ENCODE data around the gene SLC25A40.

SLC25A40 gene

GRCh38 chr7:87866089-87866488 is 10.1 kb downstream of the SLC25A40 start:
- DNase-seq (ENCODE audit: low spot score) = no peak
- in situ Hi-C loops (cut with MboI; ENCODE audit: low pct_unique_long_range_greater_than_20kb, low sequenced_read_pairs, unreplicated experiment) = no loop called here
- TF ChIP-seq, protein P1, sequence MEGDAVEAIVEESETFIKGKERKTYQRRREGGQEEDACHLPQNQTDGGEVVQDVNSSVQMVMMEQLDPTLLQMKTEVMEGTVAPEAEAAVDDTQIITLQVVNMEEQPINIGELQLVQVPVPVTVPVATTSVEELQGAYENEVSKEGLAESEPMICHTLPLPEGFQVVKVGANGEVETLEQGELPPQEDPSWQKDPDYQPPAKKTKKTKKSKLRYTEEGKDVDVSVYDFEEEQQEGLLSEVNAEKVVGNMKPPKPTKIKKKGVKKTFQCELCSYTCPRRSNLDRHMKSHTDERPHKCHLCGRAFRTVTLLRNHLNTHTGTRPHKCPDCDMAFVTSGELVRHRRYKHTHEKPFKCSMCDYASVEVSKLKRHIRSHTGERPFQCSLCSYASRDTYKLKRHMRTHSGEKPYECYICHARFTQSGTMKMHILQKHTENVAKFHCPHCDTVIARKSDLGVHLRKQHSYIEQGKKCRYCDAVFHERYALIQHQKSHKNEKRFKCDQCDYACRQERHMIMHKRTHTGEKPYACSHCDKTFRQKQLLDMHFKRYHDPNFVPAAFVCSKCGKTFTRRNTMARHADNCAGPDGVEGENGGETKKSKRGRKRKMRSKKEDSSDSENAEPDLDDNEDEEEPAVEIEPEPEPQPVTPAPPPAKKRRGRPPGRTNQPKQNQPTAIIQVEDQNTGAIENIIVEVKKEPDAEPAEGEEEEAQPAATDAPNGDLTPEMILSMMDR (IDR thresholded peaks at IDR 0.05; ENCODE audit: extremely low read depth, insufficient read depth, missing control alignments) = no peak

- DNase-seq (ENCODE audit: low spot score) = no peak
- in situ Hi-C loops (cut with MboI; ENCODE audit: low pct_unique_long_range_greater_than_20kb, low sequenced_read_pairs, unreplicated experiment) = no loop called here
- TF ChIP-seq, protein P1 (IDR thresholded peaks at IDR 0.05; ENCODE audit: extremely low read depth, insufficient read depth, missing control alignments) = no peak
Measured at GRCh38 chr7:87858417-87859100, 17.6 kb downstream of the SLC25A40 start.

GRCh38 chr7:87853237-87853864 is 22.8 kb downstream of the SLC25A40 start:
- TF ChIP-seq, protein P1 (IDR thresholded peaks at IDR 0.05; ENCODE audit: extremely low read depth, insufficient read depth, missing control alignments) = no peak
- DNase-seq (ENCODE audit: low spot score) = no peak
- in situ Hi-C loops (cut with MboI; ENCODE audit: low pct_unique_long_range_greater_than_20kb, low sequenced_read_pairs, unreplicated experiment) = no loop called here

GRCh38 chr7:87852306-87852705 is 23.9 kb downstream of the SLC25A40 start:
- in situ Hi-C loops (cut with MboI; ENCODE audit: low pct_unique_long_range_greater_than_20kb, low sequenced_read_pairs, unreplicated experiment) = no loop called here
- TF ChIP-seq, protein P1 (IDR thresholded peaks at IDR 0.05; ENCODE audit: extremely low read depth, insufficient read depth, missing control alignments) = no peak
- no peak for DNase-seq (ENCODE audit: low spot score)

DNA sequence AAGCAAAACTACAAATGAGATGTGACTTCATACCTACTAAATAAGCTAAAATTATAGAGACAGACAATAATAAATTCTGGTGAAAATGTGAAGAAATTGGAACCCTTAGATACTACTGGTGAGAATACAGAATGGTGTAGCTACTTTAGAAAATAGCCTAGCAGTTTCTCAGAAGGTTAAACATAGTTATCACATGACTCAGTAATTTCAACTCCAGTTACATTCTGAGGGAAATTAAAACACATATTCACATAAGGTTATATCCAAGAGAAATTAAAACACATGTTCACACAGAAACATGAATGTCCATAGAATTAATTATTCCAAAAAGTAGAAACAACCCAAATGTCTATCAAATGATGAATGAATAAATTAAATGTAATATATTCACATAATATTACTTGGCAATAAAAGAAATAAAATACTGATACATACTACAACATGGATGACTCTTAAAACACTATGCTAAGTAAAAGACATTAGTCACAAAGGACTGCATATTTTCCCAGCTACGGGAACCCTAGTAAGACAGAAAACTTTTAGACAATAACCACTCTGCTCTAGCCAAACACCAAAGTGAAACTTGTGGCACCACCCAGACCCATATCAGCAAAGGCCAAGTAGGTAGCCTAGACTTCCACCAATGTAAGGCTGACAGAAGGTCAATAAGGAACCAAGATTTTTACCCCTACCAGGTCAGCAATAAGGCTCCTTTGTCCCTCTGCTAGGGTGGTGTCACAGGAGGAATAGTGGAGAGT is 25.1 kb downstream of the SLC25A40 start:
- DNase-seq (ENCODE audit: low spot score) = no peak
- in situ Hi-C loops (cut with MboI; ENCODE audit: low pct_unique_long_range_greater_than_20kb, low sequenced_read_pairs, unreplicated experiment) = no loop called here
- TF ChIP-seq, protein P1 (IDR thresholded peaks at IDR 0.05; ENCODE audit: extremely low read depth, insufficient read depth, missing control alignments) = no peak

GRCh38 chr7:87837597-87837996 is 38.6 kb downstream of the SLC25A40 start:
- in situ Hi-C loops (cut with MboI; ENCODE audit: low pct_unique_long_range_greater_than_20kb, low sequenced_read_pairs, unreplicated experiment) = no loop called here
- TF ChIP-seq, protein P1 (IDR thresholded peaks at IDR 0.05; ENCODE audit: extremely low read depth, insufficient read depth, missing control alignments) = no peak
- DNase-seq (ENCODE audit: low spot score) = no peak
